ENCODE data around the gene C16orf86. TPM values are rescaled to one million over a fixed set of nuclear protein-coding genes. Genes with fewer than 3 reads are reported as not detected.
A peak's percentile ranks its signal among the peaks of the same experiment; 100 is the strongest.

Gene C16orf86
- total and polyA plus RNA-seq, 4 donors: 2.6 to 14.4 (median 5.5) TPM

DNA sequence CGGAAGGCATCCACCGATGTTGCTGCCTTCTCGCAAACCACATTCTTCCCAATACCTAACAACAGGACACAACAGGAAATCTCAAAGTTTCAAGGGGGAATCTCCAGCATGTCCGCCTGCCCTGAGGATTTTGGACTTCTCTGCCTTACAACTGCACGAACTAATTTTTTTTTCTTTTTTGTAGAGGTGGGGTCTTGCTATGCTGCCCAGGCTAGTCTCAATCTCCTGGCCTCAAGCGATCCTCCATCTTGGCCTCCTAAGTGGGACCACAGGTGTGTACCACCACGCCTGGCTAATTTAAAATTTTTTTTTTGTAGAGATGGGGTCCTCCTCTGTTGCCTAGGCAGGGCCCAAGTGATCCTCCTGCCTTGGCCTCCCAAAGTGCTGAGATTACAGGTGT is 9.4 kb downstream of the C16orf86 start:
- intact Hi-C loops (cut with DNase I): no loop called here
- ATAC-seq (ENCODE audit: low FRiP score): no peak
- no peak overlapping the region for H3K27ac ChIP-seq (ENCODE audit: low read depth in 1 of 2, low read length in 2 of 2)
- 97% methylated on average over 7 of the region's 7 CpGs for WGBS, 2 donors
- no peaks in the 10 kb centered on the region for H3K36me3 ChIP-seq (ENCODE audit: control insufficient read depth in 1 of 2, insufficient read depth in 2 of 2, low read length in 1 of 2)
- DNase-seq: no peak
- H3K4me3 ChIP-seq (ENCODE audit: low read length in 2 of 2): no peak overlapping the region
- H3K9me3 ChIP-seq (ENCODE audit: control insufficient read depth, low read length): no peaks in the 10 kb centered on the region
- H3K27me3 ChIP-seq (ENCODE audit: control insufficient read depth in 1 of 2, insufficient read depth in 2 of 2, low read length in 1 of 2): no peaks in the 10 kb centered on the region
- no peaks in the 10 kb centered on the region for H3K4me1 ChIP-seq (ENCODE audit: control insufficient read depth in 1 of 2, insufficient read depth in 2 of 2, low read length in 2 of 2)

DNA sequence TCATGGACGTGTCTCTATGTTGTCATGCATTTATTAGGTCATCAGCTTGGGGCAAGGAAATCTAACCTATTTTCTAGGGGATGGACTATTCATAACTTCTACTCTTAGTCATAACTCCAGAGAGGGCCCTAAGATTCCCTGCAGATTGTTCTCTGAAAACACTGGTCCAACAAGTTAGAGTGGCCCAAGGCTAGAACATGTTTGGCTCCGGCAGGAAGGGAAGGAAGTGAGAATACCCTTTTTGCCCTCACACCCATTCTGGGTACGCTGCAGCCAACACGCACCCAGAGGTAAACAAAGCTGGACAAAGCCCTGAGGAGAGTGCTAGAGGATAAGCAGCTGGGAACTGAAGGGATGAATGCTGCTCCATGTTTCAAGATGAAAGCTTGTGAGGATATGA is 9.9 kb downstream of the C16orf86 start:
- H3K9me3 ChIP-seq (ENCODE audit: control insufficient read depth, low read length): no peaks in the 10 kb centered on the region
- intact Hi-C loops (cut with DNase I): no loop called here
- H3K36me3 ChIP-seq (ENCODE audit: control insufficient read depth in 1 of 2, insufficient read depth in 2 of 2, low read length in 1 of 2): no peaks in the 10 kb centered on the region
- H3K27me3 ChIP-seq (ENCODE audit: control insufficient read depth in 1 of 2, insufficient read depth in 2 of 2, low read length in 1 of 2): no peaks in the 10 kb centered on the region
- H3K27ac ChIP-seq (ENCODE audit: low read depth in 1 of 2, low read length in 2 of 2): no peak overlapping the region
- no peak overlapping the region for H3K4me3 ChIP-seq (ENCODE audit: low read length in 2 of 2)
- DNase-seq (no peak), ATAC-seq (ENCODE audit: low FRiP score) (no peak)
- no peaks in the 10 kb centered on the region for H3K4me1 ChIP-seq (ENCODE audit: control insufficient read depth in 1 of 2, insufficient read depth in 2 of 2, low read length in 2 of 2)
- 92% methylated on average over 4 of the region's 4 CpGs for WGBS, 2 donors

DNA sequence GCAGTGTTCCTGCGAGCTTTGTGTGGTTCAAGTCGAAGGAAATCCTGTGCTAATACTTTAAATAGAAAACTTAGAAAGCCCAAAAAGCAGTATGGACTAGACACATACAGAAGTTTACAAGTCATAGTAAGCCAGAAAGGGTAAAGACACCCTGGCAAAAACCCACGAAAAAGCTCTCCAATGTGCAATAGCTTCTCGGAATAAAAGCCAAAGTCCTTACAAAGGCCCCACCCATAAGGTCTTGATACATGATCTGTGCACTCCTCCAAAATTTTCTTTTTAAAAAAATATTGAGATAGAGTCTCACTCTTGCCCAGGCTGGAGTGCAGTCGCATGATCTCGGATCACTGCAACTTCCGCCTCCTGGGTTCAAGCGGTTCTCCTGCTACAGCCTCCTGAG is 10.3 kb downstream of the C16orf86 start:
- Histone ChIP-seq H3K27ac (ENCODE audit: low read depth in 1 of 2, low read length in 2 of 2) (no peak overlapping the region), H3K27me3 (ENCODE audit: control insufficient read depth in 1 of 2, insufficient read depth in 2 of 2, low read length in 1 of 2) (no peaks in the 10 kb centered on the region), H3K36me3 (ENCODE audit: control insufficient read depth in 1 of 2, insufficient read depth in 2 of 2, low read length in 1 of 2) (no peaks in the 10 kb centered on the region), H3K4me1 (ENCODE audit: control insufficient read depth in 1 of 2, insufficient read depth in 2 of 2, low read length in 2 of 2) (no peaks in the 10 kb centered on the region), H3K9me3 (ENCODE audit: control insufficient read depth, low read length) (no peaks in the 10 kb centered on the region), H3K4me3 (ENCODE audit: low read length in 2 of 2) (no peak overlapping the region)
- WGBS, 2 donors: 81 to 84% methylated on average over 8 of the region's 8 CpGs
- DNase-seq (no peak), ATAC-seq (ENCODE audit: low FRiP score) (no peak)
- intact Hi-C loops (cut with DNase I): no loop called here

DNA sequence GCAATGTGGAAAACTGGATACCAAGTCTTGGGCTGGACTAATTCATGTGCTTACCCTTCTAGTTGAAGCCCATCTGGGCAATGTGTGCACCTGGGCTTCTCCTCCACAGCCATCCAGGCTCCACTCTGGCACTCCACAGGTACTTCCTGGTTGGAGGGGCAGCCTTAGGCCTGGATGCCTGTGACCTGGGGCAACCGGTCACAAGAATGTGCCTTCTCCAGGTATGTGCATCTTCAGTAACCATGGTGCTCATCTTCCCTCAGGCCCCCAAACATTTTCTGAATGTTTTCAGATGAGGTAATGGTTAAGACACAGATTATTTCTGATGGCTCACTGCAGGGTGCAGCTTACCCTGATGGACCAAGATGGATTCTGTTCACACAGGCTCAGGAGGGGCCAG is 11.1 kb downstream of the C16orf86 start:
- no peaks in the 10 kb centered on the region for H3K27me3 ChIP-seq (ENCODE audit: control insufficient read depth in 1 of 2, insufficient read depth in 2 of 2, low read length in 1 of 2)
- no peaks in the 10 kb centered on the region for H3K9me3 ChIP-seq (ENCODE audit: control insufficient read depth, low read length)
- H3K36me3 ChIP-seq (ENCODE audit: control insufficient read depth in 1 of 2, insufficient read depth in 2 of 2, low read length in 1 of 2): peaks cover 0 to under 1% of the 10 kb centered on the region in 2 donors
- H3K27ac ChIP-seq (ENCODE audit: low read depth in 1 of 2, low read length in 2 of 2): no peak overlapping the region
- intact Hi-C loops (cut with DNase I): no loop called here
- H3K4me1 ChIP-seq (ENCODE audit: control insufficient read depth in 1 of 2, insufficient read depth in 2 of 2, low read length in 2 of 2): no peaks in the 10 kb centered on the region
- H3K4me3 ChIP-seq (ENCODE audit: low read length in 2 of 2): no peak overlapping the region
- ATAC-seq (ENCODE audit: low FRiP score): no peak
- WGBS, 2 donors: 97 to 100% methylated on average over 1 of the region's 1 CpG
- no peak for DNase-seq

DNA sequence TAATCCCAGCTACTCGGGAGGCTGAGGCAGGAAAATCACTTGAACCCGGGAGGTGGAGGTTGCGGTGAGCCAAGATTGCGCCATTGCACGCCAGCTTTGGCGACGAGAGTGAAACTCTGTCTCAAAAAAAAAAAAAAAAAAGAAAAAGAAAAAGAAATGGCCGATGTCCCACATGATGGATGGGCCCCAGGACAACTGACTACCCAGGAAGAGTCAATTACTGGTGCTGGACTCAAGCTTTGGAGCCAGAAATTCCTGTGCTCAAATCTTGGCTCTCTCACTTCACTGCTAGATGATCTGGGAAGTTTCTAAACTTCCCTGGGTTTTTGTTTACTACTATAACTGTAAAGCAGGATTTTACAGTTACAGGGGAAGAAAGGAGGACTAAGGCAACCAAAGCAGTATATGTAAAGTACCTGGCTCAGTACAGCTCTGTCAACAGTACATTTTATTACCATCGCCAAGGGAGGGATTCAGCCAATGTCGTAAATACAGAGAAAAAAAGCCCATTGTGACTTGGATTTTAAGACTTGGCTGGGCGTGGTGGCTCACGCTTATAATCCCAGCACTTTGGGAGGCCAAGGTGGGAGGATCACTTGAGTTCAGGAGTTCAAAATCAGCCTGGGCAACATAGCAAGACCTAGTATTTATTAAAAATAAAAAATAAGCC is 11.9 kb downstream of the C16orf86 start:
- DNase-seq (no peak), ATAC-seq (ENCODE audit: low FRiP score) (no peak)
- no peaks in the 10 kb centered on the region for H3K9me3 ChIP-seq (ENCODE audit: control insufficient read depth, low read length)
- H3K27ac ChIP-seq (ENCODE audit: low read depth in 1 of 2, low read length in 2 of 2): no peak overlapping the region
- no peaks in the 10 kb centered on the region for H3K27me3 ChIP-seq (ENCODE audit: control insufficient read depth in 1 of 2, insufficient read depth in 2 of 2, low read length in 1 of 2)
- H3K4me1 ChIP-seq (ENCODE audit: control insufficient read depth in 1 of 2, insufficient read depth in 2 of 2, low read length in 2 of 2): no peaks in the 10 kb centered on the region
- WGBS, 2 donors: 89 to 90% methylated on average over 12 of the region's 12 CpGs
- no peak overlapping the region for H3K4me3 ChIP-seq (ENCODE audit: low read length in 2 of 2)
- intact Hi-C loops (cut with DNase I): no loop called here
- H3K36me3 ChIP-seq (ENCODE audit: control insufficient read depth in 1 of 2, insufficient read depth in 2 of 2, low read length in 1 of 2): peaks cover under 1 to 1% of the 10 kb centered on the region in 2 donors

DNA sequence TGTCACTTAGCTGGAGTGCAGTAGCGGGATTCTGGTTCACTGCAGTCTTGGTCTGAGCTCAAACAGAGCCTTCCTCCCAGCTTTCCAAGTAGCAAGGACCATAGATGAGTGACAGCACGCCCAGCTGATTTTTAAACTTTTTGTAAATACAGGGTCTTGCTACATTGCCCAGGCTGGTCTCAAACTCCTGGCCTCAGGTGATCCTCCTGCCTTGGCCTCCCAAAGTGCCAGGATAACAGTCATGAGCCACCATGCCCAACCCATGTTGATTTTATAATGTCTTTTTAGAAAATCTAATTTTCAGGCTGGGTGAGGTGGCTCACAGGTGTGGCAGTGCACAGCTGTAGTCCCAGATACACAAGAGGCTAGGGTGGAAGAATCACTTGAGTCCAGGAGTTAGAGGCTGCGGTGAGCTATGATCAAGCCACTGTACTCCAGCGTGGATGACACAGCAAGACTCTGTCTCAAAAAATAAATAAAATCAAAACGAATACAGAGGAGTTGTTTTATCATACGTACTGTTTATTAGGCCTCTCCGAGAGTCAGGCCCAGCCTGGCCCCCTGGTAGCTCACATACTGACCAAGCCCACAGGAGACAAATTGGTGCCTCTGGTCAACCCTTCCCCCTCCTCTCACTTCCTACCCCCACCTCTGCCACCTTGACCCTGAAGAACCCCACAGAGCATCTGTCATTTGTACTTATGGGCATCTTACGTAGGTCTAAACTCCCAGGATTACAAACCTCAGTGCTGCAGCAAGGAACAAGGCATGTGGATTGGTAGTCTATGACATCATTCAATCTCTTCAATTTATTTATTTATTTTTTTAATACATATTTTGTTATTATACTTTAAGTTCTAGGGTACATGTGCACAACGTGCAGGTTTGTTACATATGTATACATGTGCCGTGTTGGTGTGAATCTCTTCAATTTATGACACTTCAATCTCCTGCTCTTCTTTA is 13.6 kb downstream of the C16orf86 start:
- Histone ChIP-seq H3K27ac (ENCODE audit: low read depth in 1 of 2, low read length in 2 of 2) (no peak overlapping the region), H3K9me3 (ENCODE audit: control insufficient read depth, low read length) (no peaks in the 10 kb centered on the region), H3K4me1 (ENCODE audit: control insufficient read depth in 1 of 2, insufficient read depth in 2 of 2, low read length in 2 of 2) (no peaks in the 10 kb centered on the region), H3K4me3 (ENCODE audit: low read length in 2 of 2) (no peak overlapping the region), H3K36me3 (ENCODE audit: control insufficient read depth in 1 of 2, insufficient read depth in 2 of 2, low read length in 1 of 2) (peaks cover 2 to 6% of the 10 kb centered on the region in 2 donors), H3K27me3 (ENCODE audit: control insufficient read depth in 1 of 2, insufficient read depth in 2 of 2, low read length in 1 of 2) (no peaks in the 10 kb centered on the region)
- no peak for ATAC-seq (ENCODE audit: low FRiP score)
- 92% methylated on average over 10 of the region's 10 CpGs for WGBS, 2 donors
- no peak for DNase-seq
- intact Hi-C loops (cut with DNase I): no loop called here

DNA sequence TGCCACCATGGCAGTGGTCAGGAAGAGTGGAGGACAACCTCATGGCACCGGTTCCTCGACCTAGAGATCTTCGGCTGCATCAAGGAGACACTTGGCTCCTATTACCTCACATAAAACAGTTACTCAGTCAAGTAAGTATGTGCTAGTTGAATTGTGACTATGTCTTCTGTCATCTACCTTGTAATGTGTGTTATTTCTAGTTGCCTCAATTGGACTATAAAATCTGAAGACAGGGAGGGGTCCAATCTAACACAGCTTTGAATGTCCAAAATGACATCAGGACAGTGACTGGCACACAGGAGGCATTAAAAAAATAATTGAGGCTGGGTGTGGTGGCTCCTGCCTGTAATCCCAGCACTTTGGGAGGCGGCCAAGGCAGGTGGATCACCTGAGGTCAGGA is 17.2 kb downstream of the C16orf86 start:
- no peaks in the 10 kb centered on the region for H3K9me3 ChIP-seq (ENCODE audit: control insufficient read depth, low read length)
- ATAC-seq (ENCODE audit: low FRiP score): no peak
- H3K36me3 ChIP-seq (ENCODE audit: control insufficient read depth in 1 of 2, insufficient read depth in 2 of 2, low read length in 1 of 2): peaks cover 2 to 6% of the 10 kb centered on the region in 2 donors
- no peaks in the 10 kb centered on the region for H3K4me1 ChIP-seq (ENCODE audit: control insufficient read depth in 1 of 2, insufficient read depth in 2 of 2, low read length in 2 of 2)
- H3K27ac ChIP-seq (ENCODE audit: low read depth in 1 of 2, low read length in 2 of 2): no peak overlapping the region
- no peaks in the 10 kb centered on the region for H3K27me3 ChIP-seq (ENCODE audit: control insufficient read depth in 1 of 2, insufficient read depth in 2 of 2, low read length in 1 of 2)
- H3K4me3 ChIP-seq (ENCODE audit: low read length in 2 of 2): no peak overlapping the region
- 93 to 96% methylated on average over 4 of the region's 4 CpGs for WGBS, 2 donors
- intact Hi-C loops (cut with DNase I): no loop called here
- no peak for DNase-seq

DNA sequence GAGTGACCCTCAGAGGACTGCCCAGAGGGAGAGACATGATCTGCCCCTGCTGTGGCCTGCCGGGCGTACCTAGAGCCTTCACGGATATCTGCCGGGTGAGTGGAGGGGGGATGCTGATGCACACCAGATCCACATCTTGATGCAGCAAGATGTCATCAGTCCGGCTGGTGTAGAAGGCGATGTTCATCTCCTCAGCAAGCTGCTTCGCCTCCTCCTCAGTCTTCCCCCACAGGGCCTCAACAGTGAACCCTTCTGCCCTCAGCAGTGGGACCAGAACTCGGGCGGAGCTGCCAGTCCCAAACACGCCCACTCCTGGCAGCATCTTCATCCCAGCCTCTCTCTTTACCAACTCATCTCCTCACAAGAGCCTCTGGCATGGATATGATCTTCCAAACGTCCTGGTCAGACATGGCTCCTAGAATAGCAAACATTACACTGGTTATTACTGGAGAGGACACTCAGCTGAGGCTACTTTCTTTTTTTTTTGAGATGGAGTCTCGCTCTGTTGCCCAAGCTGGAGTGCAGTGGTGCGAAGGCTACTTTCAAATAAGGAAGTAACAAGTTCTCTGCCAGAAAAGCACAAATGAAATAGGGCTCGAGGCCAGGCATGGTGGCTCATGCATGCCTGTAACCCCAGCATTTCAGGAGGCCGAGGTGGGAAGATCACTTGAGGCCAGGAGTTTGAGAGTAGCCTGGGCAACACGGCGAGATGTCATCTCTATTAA is 18.9 kb downstream of the C16orf86 start:
- ATAC-seq (ENCODE audit: low FRiP score) (peak; percentile 15), DNase-seq (no peak)
- H3K36me3 ChIP-seq (ENCODE audit: control insufficient read depth in 1 of 2, insufficient read depth in 2 of 2, low read length in 1 of 2): peaks cover 2 to 6% of the 10 kb centered on the region in 2 donors
- no peaks in the 10 kb centered on the region for H3K9me3 ChIP-seq (ENCODE audit: control insufficient read depth, low read length)
- intact Hi-C loops (cut with DNase I): no loop called here
- no peaks in the 10 kb centered on the region for H3K4me1 ChIP-seq (ENCODE audit: control insufficient read depth in 1 of 2, insufficient read depth in 2 of 2, low read length in 2 of 2)
- 87% methylated on average over 17 of the region's 17 CpGs for WGBS, 2 donors
- no peaks in the 10 kb centered on the region for H3K27me3 ChIP-seq (ENCODE audit: control insufficient read depth in 1 of 2, insufficient read depth in 2 of 2, low read length in 1 of 2)
- no peak overlapping the region for H3K27ac ChIP-seq (ENCODE audit: low read depth in 1 of 2, low read length in 2 of 2)
- H3K4me3 ChIP-seq (ENCODE audit: low read length in 2 of 2): no peak overlapping the region

All from aorta (tissue), 5 donors.